BLaER1 (cell line): ENCODE data around the gene BCL2L13.

Experiments
- H3K27ac ChIP-seq: shearing (Covaris generic); formaldehyde crosslinking; 2 replicates; pipeline ENCODE4 v1.8.1; 2022
- H3K27me3 ChIP-seq: shearing (Covaris generic); formaldehyde crosslinking; 2 replicates; pipeline ENCODE4 v1.8.1; 2022
- H3K36me3 ChIP-seq: shearing (Covaris generic); formaldehyde crosslinking; 2 replicates; pipeline ENCODE4 v1.8.1; 2022
- H3K4me1 ChIP-seq: shearing (Covaris generic); formaldehyde crosslinking; 2 replicates; pipeline ENCODE4 v1.8.1; 2022
- H3K4me2 ChIP-seq: shearing (Covaris generic); formaldehyde crosslinking; 2 replicates; pipeline ENCODE4 v1.8.1; 2022
- H3K4me3 ChIP-seq: shearing (Covaris generic); formaldehyde crosslinking; 2 replicates; pipeline ENCODE4 v1.8.1; 2022
- H3K9ac ChIP-seq: shearing (Covaris generic); formaldehyde crosslinking; 2 replicates; pipeline ENCODE4 v1.8.1; 2022
- H3K9me3 ChIP-seq: shearing (Covaris generic); formaldehyde crosslinking; 2 replicates; pipeline ENCODE4 v1.8.1; 2022
- H4K20me1 ChIP-seq: shearing (Covaris generic); formaldehyde crosslinking; 2 replicates; pipeline ENCODE4 v1.8.1; 2022
- Cebpa-rat ChIP-seq: shearing (Covaris generic); IDR thresholded peaks from 2 replicates; pipeline ENCODE4 v1.8.1; 2022

Gene BCL2L13

GRCh38 chr22:17638432-17639246 is at the start of gene BCL2L13:
Gene BCL2L13 (plus strand): TSS chr22:17638757. CDS start chr22:17655712, 16,955 bp downstream.
- peak within 1 kb of the TSS; percentile 90 for H3K4me3 ChIP-seq
- TF ChIP-seq Cebpa-rat, result no peak
- peak within 1 kb of the TSS; percentile 97 for H3K27ac ChIP-seq
- peak within 1 kb of the TSS; percentile 86 for H3K4me2 ChIP-seq
- H3K9ac ChIP-seq, result peak within 1 kb of the TSS; percentile 98
- peaks cover 9% of the 10 kb centered on the region; the same call in 1 of the 2 replicates for H3K9me3 ChIP-seq
- peaks cover 14% of the 10 kb centered on the region; the same call in 1 of the 2 replicates for H3K36me3 ChIP-seq
- no peaks in the 10 kb centered on the region for H4K20me1 ChIP-seq
- no peaks in the 10 kb centered on the region for H3K27me3 ChIP-seq
- H3K4me1 ChIP-seq, result peaks cover 22% of the 10 kb centered on the region

GRCh38 chr22:17589810-17590375 is 48.7 kb upstream of the BCL2L13 start:
- no peak for TF ChIP-seq Cebpa-rat
- Histone ChIP-seq H3K9ac (no peak overlapping the region), H3K27ac (no peak overlapping the region), H3K4me3 (no peak overlapping the region), H3K4me2 (no peak overlapping the region), H3K36me3 (peaks cover 65% of the 10 kb centered on the region), H3K27me3 (no peaks in the 10 kb centered on the region), H3K4me1 (peaks cover 35% of the 10 kb centered on the region), H4K20me1 (no peaks in the 10 kb centered on the region), H3K9me3 (no peaks in the 10 kb centered on the region)

GRCh38 chr22:17590586-17590985 is 48.0 kb upstream of the BCL2L13 start:
- Histone ChIP-seq H3K4me3 (no peak overlapping the region), H4K20me1 (no peaks in the 10 kb centered on the region), H3K36me3 (peaks cover 67% of the 10 kb centered on the region), H3K27me3 (no peaks in the 10 kb centered on the region), H3K27ac (no peak overlapping the region), H3K4me1 (peaks cover 42% of the 10 kb centered on the region), H3K9ac (no peak overlapping the region), H3K9me3 (no peaks in the 10 kb centered on the region), H3K4me2 (no peak overlapping the region)
- no peak for TF ChIP-seq Cebpa-rat

- H3K27ac ChIP-seq, result no peak overlapping the region
- H3K4me2 ChIP-seq, result no peak overlapping the region
- no peaks in the 10 kb centered on the region for H4K20me1 ChIP-seq
- no peak for TF ChIP-seq Cebpa-rat
- no peak overlapping the region for H3K9ac ChIP-seq
- no peaks in the 10 kb centered on the region for H3K27me3 ChIP-seq
- no peak overlapping the region for H3K4me3 ChIP-seq
- H3K4me1 ChIP-seq, result peaks cover 48% of the 10 kb centered on the region
- H3K9me3 ChIP-seq, result peaks cover 14% of the 10 kb centered on the region
- peaks cover 82% of the 10 kb centered on the region for H3K36me3 ChIP-seq
Measured at GRCh38 chr22:17592201-17592600, 46.4 kb upstream of the BCL2L13 start.

GRCh38 chr22:17596226-17596625 is 42.3 kb upstream of the BCL2L13 start:
- H3K27me3 ChIP-seq, result no peaks in the 10 kb centered on the region
- no peak overlapping the region for H3K9ac ChIP-seq
- no peak overlapping the region for H3K4me3 ChIP-seq
- 0 out of 2 replicates have a peak overlapping the region, but pooled peaks have one; percentile 7 for H3K4me2 ChIP-seq
- peak overlapping the region; percentile 39 for H3K27ac ChIP-seq
- peaks cover 37% of the 10 kb centered on the region for H3K4me1 ChIP-seq
- peaks cover 88% of the 10 kb centered on the region for H3K36me3 ChIP-seq
- no peaks in the 10 kb centered on the region; the same call in 1 of the 2 replicates for H4K20me1 ChIP-seq
- peaks cover 21% of the 10 kb centered on the region for H3K9me3 ChIP-seq
- TF ChIP-seq Cebpa-rat, result no peak

- H3K4me1 ChIP-seq, result peaks cover 37% of the 10 kb centered on the region
- no peak overlapping the region for H3K4me3 ChIP-seq
- no peak overlapping the region for H3K4me2 ChIP-seq
- H3K27ac ChIP-seq, result no peak overlapping the region
- TF ChIP-seq Cebpa-rat, result no peak
- peaks cover 8% of the 10 kb centered on the region; the same call in 1 of the 2 replicates for H4K20me1 ChIP-seq
- peaks cover 87% of the 10 kb centered on the region for H3K36me3 ChIP-seq
- no peaks in the 10 kb centered on the region for H3K27me3 ChIP-seq
- no peak overlapping the region for H3K9ac ChIP-seq
- H3K9me3 ChIP-seq, result peaks cover 21% of the 10 kb centered on the region
Measured at GRCh38 chr22:17597217-17597616, 41.3 kb upstream of the BCL2L13 start.

- no peak for TF ChIP-seq Cebpa-rat
- Histone ChIP-seq H3K4me1 (peaks cover 31% of the 10 kb centered on the region), H4K20me1 (peaks cover 8% of the 10 kb centered on the region; the same call in 1 of the 2 replicates), H3K4me3 (no peak overlapping the region), H3K27me3 (no peaks in the 10 kb centered on the region), H3K9ac (no peak overlapping the region), H3K27ac (no peak overlapping the region), H3K9me3 (peaks cover 21% of the 10 kb centered on the region), H3K36me3 (peaks cover 82% of the 10 kb centered on the region), H3K4me2 (no peak overlapping the region)
Measured at GRCh38 chr22:17598318-17598717, 40.2 kb upstream of the BCL2L13 start.

GRCh38 chr22:17601031-17601430 is 37.5 kb upstream of the BCL2L13 start:
- H3K27ac ChIP-seq, result no peak overlapping the region

GRCh38 chr22:17603668-17604067 is 34.9 kb upstream of the BCL2L13 start:
- Histone ChIP-seq H3K27me3 (no peaks in the 10 kb centered on the region), H3K9me3 (no peaks in the 10 kb centered on the region), H3K4me1 (peaks cover 11% of the 10 kb centered on the region), H3K9ac (no peak overlapping the region), H3K4me2 (no peak overlapping the region), H3K36me3 (peaks cover 91% of the 10 kb centered on the region), H3K4me3 (no peak overlapping the region), H4K20me1 (peaks cover 22% of the 10 kb centered on the region; the same call in 1 of the 2 replicates), H3K27ac (no peak overlapping the region)
- no peak for TF ChIP-seq Cebpa-rat

More at GRCh38 chr22:17601031-17601430, 37.5 kb upstream of the BCL2L13 start:
- no peak overlapping the region for H3K4me3 ChIP-seq
- peaks cover 19% of the 10 kb centered on the region for H3K9me3 ChIP-seq
- no peaks in the 10 kb centered on the region for H3K27me3 ChIP-seq
- TF ChIP-seq Cebpa-rat, result no peak
- H3K9ac ChIP-seq, result no peak overlapping the region
- peaks cover 14% of the 10 kb centered on the region for H3K4me1 ChIP-seq
- peaks cover 91% of the 10 kb centered on the region for H3K36me3 ChIP-seq
- no peak overlapping the region for H3K4me2 ChIP-seq
- peaks cover 13% of the 10 kb centered on the region; the same call in 1 of the 2 replicates for H4K20me1 ChIP-seq

GRCh38 chr22:17606496-17606895 is 32.1 kb upstream of the BCL2L13 start:
- H3K36me3 ChIP-seq, result peaks cover 89% of the 10 kb centered on the region
- peaks cover 31% of the 10 kb centered on the region; the same call in 1 of the 2 replicates for H4K20me1 ChIP-seq
- no peak overlapping the region for H3K4me3 ChIP-seq
- no peak overlapping the region for H3K27ac ChIP-seq
- H3K9me3 ChIP-seq, result no peaks in the 10 kb centered on the region
- H3K9ac ChIP-seq, result no peak overlapping the region
- no peak overlapping the region for H3K4me2 ChIP-seq
- TF ChIP-seq Cebpa-rat, result no peak
- peaks cover 11% of the 10 kb centered on the region for H3K4me1 ChIP-seq
- no peaks in the 10 kb centered on the region for H3K27me3 ChIP-seq
